Fibroblast of pulmonary artery (primary cell): ENCODE measurements around the gene SLC6A19.
A peak's percentile ranks its signal among the peaks of the same experiment; 100 is the strongest.

Experiments
- DNase-seq: peaks from one replicate; pipeline ENCODE4 v3.0.0-alpha.2; 2010; ENCODE audit warnings: low read depth
- H3K4me3 ChIP-seq: replicated peaks from 2 replicates; pipeline ENCODE4 v1.5.1; 2011; ENCODE audit warnings: low read depth, mild to moderate bottlenecking, control low read depth, low read length, moderate library complexity
- TF ChIP-seq, protein P1 (sequence below): IDR thresholded peaks from 2 replicates; pipeline ENCODE4 v1.5.1; 2011; ENCODE audit warnings: mild to moderate bottlenecking, control low read depth, low read length, inconsistent platforms; ENCODE audit errors: missing control alignments

Gene SLC6A19

DNA sequence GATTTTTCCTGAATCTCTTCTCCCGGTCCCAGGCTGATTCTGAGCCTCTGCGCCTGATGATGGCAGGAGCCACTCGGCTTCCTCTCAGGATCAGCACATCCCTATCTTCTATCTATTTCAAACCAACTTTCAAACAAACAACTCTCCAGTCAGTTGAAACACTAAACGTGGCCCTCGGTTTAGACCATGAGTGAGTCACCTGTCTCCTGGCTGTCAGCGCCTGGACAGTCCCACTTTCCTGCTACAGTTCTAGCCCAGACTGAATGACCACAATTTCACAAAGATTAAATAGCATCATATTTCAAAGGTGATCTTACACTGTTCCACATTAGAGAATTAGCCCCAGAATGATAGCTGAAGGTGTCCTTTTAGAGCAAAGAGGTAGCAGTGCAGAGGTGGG is 6.2 kb downstream of the SLC6A19 start:
- TF ChIP-seq, protein P1, sequence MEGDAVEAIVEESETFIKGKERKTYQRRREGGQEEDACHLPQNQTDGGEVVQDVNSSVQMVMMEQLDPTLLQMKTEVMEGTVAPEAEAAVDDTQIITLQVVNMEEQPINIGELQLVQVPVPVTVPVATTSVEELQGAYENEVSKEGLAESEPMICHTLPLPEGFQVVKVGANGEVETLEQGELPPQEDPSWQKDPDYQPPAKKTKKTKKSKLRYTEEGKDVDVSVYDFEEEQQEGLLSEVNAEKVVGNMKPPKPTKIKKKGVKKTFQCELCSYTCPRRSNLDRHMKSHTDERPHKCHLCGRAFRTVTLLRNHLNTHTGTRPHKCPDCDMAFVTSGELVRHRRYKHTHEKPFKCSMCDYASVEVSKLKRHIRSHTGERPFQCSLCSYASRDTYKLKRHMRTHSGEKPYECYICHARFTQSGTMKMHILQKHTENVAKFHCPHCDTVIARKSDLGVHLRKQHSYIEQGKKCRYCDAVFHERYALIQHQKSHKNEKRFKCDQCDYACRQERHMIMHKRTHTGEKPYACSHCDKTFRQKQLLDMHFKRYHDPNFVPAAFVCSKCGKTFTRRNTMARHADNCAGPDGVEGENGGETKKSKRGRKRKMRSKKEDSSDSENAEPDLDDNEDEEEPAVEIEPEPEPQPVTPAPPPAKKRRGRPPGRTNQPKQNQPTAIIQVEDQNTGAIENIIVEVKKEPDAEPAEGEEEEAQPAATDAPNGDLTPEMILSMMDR: no peak
- no peak for DNase-seq
- H3K4me3 ChIP-seq: no peak overlapping the region

DNA sequence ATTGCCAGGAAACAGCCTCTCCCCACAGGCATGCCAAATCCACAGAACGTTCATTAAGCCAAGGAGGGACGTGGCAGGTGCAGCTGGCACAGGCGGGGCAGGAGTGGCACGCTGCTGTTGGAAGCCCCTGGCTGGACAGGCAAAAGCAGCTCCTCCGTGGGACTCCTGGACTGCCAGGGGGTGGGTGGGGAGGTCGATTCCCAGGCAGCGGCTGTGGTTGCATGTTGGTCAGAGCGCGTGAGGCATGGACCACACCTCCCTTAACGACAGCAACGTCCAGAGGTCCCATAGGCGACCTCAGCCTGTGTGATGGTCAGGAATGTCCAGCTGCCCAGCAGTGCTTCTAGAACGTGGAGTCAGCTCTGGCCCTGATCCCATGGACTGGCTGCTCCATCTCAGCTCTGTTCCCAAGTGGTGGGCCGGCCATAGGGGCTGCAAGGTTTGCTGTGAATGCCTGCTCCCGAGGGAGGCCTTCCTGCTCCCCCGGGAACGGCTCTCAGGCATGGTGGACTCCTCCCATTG is 6.9 kb downstream of the SLC6A19 start:
- TF ChIP-seq, protein P1: no peak
- DNase-seq: no peak
- H3K4me3 ChIP-seq: no peak overlapping the region

DNA sequence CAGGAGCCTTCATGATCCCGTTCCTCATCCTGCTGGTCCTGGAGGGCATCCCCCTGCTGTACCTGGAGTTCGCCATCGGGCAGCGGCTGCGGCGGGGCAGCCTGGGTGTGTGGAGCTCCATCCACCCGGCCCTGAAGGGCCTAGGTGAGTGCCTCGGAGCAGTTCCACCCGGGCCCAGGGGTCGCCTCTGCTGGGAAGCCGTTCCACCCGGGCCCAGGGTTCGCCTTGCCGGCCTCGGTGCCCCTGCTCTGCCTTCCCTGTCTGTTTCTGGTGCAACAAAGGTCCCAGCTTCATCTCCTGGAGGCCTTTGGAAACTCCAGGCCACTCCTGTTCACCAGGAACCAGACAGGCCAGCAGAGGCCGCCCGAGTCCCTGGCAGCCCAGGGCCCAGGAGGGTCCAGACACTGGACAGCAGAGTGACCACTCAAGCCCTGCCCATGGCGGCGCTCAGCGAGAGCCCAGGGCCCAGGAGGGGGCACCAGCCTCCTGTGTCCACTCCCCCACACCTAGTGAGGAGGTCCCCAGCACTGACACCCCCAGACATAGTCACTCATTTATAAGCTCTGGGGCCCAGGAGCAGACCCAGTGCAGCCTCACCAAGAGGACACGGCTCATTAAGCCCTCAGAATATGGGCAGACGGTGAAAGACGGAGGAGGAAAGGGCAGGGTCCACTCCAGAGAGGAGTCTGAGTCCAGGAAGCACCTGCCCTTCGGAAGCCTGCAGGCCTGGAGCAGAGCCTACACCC is 7.5 kb downstream of the SLC6A19 start:
- TF ChIP-seq, protein P1: peak; percentile 40

DNA sequence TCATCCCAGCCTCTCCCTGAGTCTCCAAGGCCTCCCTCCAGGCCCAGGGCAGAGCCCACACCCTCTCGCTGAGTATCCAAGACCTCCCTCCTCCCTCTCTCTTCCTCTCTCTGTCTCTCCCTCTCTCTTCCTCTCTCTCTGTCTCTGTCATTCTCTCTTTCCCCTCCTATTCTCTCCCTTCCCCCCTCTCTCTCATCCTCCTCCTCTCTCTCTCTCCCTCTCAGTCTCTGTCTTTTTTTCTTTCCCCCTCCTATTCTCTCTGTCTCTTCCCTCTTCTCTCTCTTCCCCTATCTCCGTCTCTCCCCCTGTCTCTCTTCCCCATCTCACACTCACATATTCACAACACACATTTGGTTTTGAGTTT is 8.1 kb downstream of the SLC6A19 start:
- DNase-seq: no peak
- TF ChIP-seq, protein P1: no peak
- no peak overlapping the region for H3K4me3 ChIP-seq

More for the DNA sequence above, 7.5 kb downstream of the SLC6A19 start:
- no peak overlapping the region for H3K4me3 ChIP-seq
- peak; percentile 10 for DNase-seq

DNA sequence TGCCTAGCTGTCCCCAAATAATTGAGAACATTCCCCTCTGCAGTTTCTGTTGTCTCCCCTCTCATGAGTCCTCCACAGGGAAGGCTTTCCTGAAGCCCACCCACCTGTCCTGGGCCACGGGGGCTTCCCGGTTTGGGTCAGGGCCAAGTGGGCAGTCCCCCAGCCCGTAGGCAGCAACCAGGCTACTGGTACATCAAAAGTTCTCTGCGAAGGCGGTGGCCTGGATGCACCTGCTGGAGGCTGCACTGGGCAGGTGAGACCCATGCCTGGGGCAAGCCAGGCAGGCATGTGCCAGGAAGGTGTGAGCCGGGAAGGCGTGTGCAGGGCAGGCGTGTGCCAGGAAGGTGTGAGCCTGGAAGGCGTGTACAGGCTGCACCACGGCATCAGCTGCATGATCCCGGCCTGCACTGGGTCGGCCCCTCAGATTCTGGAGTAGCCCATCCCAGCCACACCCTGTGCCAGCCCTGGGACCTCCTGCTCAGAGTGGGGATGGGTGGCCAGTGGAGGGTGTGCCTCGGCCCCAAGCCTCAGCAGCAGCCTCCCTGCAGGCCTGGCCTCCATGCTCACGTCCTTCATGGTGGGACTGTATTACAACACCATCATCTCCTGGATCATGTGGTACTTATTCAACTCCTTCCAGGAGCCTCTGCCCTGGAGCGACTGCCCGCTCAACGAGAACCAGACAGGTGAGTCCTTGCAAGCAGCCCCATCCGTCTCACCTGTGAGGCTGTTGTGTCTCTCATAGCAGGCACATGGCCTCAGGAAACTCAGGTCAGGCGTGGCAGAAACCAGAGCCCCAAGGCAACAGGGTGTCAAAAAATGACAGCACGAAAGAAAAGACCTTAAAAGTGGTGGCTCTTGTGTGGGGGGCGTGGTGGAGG is 8.7 kb downstream of the SLC6A19 start:
- TF ChIP-seq, protein P1: no peak
- no peak overlapping the region for H3K4me3 ChIP-seq
- no peak for DNase-seq

DNA sequence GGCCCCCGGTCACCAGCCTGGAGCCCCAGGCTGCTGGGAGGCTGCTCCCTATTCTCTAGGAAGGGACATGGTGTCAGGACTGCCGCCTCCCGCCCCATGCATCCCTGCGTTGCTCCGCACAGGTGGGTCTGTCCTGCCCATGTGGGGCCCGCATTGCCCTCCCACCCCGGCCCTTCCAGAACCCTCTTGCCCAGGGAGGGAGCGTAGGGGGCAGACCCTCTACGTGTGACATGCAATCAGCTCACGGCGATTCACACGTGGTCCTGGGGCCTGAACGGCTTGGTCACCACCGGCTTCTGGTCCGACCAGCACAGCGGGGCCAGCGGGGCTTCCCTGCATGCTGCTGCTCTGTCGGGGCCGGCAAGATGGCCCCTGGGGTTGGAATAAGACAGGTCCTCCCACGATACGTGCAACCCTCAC is 9.4 kb downstream of the SLC6A19 start:
- no peak overlapping the region for H3K4me3 ChIP-seq
- TF ChIP-seq, protein P1: no peak
- DNase-seq: no peak
